Thyroid gland (tissue), 4 donors: Measurements from ENCODE around the gene ANKRD11.
"Not testable (repeated sequence)": the region's sequence is repeated elsewhere in the genome, so short reads cannot be mapped to it uniquely, and the experiment has no call there.

Experiments used
- POLR2A ChIP-seq, 2 donors: fragments of 450-650 bp; IDR thresholded peaks; one replicate each; pipeline ENCODE4 v1.6.1; 2017; ENCODE audit warnings: antibody characterized with exemption in 2 of 2, mild to moderate bottlenecking in 2 of 2, moderate library complexity in 1 of 2
- TF ChIP-seq, protein P1 (sequence below), 6 experiments: fragments of 200-600 bp in 3 of 6; fragments of 450-650 bp in 3 of 6; sonication (generic) in 3 of 6; IDR thresholded peaks; one replicate each; pipeline ENCODE4 v1.5.1; 2016 to 2019; ENCODE audit warnings: antibody characterized with exemption in 6 of 6, mild to moderate bottlenecking in 2 of 6, inconsistent platforms in 1 of 6, moderate library complexity in 1 of 6

DNA sequence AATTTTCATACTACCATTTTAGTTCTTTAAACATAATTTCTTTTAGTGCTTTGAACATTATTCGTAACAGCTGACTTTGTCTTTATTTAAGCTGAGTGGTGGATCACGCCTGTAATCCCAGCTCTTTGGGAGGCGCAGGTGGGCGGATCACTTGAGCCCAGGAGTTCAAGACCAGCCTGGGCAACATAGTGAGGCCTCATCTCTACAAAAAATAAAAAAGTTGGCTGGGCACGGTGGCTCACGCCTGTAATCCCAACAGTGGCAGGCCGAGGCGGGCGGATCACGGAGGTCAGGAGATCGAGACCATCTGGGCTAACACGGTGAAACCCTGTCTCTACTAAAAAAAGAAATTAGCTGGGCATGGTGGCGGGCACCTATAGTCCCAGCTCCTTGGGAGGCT, 230.5 kb downstream of the ANKRD11 start:
- TF ChIP-seq, protein P1, sequence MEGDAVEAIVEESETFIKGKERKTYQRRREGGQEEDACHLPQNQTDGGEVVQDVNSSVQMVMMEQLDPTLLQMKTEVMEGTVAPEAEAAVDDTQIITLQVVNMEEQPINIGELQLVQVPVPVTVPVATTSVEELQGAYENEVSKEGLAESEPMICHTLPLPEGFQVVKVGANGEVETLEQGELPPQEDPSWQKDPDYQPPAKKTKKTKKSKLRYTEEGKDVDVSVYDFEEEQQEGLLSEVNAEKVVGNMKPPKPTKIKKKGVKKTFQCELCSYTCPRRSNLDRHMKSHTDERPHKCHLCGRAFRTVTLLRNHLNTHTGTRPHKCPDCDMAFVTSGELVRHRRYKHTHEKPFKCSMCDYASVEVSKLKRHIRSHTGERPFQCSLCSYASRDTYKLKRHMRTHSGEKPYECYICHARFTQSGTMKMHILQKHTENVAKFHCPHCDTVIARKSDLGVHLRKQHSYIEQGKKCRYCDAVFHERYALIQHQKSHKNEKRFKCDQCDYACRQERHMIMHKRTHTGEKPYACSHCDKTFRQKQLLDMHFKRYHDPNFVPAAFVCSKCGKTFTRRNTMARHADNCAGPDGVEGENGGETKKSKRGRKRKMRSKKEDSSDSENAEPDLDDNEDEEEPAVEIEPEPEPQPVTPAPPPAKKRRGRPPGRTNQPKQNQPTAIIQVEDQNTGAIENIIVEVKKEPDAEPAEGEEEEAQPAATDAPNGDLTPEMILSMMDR (IDR thresholded peaks at IDR 0.05) = not testable (repeated sequence)
- not testable (repeated sequence) for TF ChIP-seq POLR2A (IDR thresholded peaks at IDR 0.05)
